Stimulated activated CD8-positive, alpha-beta memory T cell treated with anti-CD3 and anti-CD28 coated beads, Interleukin-2, amount 100 ng/mL, for 48 hours (primary cell): ENCODE measurements around the gene GFI1B.
"Not testable (repeated sequence)": the region's sequence is repeated elsewhere in the genome, so short reads cannot be mapped to it uniquely, and the experiment has no call there.

ENCODE experiments used
- DNase-seq, 2 donors: peaks; one replicate each; pipeline ENCODE4 v3.0.0-alpha.2; 2020; ENCODE audit warnings: low read depth in 2 of 2

Gene GFI1B

DNA sequence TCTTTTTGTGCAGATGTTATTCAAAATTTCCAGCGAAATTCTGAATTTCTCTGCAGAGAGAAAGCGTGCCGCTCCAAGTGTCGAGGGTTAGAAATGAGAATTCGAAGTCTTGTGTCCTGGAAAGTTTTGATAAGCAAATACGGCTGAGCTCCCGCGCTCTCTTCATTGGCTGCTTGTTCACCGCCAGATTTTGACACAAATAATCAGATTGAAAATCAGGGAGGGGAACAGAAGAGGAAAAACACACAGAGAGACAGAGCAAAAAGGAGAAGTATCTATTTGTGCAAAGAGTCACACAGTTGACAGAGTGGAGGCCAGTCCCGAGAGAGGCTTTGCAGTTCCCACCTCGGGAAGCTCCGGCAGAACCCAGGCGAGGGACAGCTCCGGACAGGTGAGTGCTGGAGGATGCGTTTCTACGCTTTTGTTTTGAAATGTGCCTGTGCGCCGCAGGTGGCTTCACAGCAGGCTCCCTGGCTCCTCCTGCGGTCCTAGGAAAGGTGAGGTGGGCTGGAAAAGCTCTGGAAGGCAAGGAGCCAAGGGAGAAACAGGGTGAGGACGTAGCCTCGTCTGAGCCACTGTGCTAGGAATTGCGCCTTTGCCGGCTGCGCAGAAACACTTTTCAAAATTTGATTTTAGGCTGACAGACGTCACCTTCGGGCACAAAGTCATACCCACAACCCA lies at the start of gene GFI1B:
GFI1B (plus strand) TSS at position 244 of the 681 bp plus-strand sequence. CDS start 7,985 bp downstream, outside the sequence.
- DNase-seq, result no peak

DNA sequence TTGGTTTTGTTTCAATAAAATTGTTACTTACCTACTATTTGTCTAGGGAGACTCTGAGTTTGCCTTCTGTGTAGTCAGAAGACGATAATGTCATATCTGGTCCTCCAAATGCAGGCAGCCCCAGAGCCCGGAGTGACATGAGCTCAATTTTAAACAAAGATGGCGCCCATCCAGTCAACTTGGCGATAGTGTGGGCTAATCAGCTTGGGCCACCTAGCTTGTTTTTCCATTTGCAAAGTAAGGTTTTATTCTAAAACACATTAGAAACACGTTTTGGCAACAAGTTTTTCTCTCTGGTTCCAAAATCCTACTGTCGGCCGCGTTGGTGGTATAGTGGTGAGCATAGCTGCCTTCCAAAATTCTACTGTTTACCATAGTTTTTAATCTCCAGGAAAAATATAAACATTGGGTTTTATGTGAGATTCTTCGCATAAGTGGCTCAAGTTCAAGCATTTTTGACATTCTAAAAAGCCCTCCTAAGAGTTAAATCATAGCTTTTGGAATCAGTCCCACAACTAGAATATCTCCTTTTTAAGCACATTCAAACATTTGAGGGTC lies 47.2 kb upstream of the GFI1B start:
- DNase-seq, result no peak

DNA sequence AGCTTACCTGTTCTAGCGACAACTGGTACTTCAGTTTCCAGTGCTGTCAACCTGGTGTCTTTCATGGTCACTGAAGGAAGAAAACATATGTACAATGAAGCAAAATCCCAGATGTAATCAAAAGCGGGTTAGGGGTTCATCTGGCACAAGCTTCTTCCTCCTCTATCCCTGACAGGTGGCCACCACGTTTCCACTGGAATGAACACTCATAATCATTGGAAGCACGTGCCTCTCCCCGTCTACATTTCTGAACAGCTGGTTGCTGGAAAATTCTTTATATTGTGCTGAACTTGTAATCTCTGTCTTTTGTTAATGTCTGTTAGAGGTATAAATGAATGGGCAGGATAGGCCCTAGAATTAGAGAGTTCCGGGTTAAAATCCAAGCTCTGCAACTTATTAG lies 43.5 kb upstream of the GFI1B start:
- no peak for DNase-seq

DNA sequence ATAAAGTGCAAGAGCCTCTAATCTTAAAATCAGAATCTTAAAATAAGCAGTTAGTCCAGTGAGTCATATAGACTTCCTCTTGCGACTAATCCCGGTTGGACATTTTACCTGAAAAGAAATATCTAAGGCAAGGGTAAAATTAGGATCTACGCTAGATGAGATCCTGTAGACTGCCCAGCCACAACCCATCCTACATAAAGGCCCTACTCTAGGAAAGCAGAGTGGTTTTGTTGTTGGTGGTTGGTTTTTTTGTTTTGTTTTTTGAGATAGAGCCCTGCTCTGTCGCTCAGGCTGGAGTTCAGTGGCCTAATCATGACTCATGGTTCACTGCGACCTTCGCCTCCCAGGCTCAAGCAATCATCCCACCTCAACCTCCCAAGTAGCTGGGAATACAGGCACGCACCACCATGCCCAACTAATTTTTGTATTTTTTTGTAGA lies 41.0 kb upstream of the GFI1B start:
- no peak for DNase-seq

DNA sequence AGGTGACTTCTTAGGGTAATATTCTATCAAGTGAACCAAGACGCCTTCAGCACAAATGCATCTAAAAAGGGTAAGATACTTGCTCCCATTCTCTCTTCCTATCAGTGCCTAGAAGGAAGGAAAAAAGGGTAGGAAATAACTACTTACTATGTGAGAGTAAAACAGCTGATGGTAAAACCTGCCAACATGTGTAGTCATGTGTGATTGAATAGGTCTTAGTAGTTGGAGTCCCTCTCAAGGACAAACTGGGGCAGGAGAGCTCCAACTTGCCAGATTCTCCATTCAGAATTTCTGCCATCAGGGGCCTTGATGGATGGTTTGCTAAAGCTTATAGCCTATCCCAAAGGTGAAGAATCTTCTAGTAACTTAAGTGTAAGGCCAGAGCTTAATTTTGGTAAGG lies 39.3 kb upstream of the GFI1B start:
- DNase-seq, result no peak

DNA sequence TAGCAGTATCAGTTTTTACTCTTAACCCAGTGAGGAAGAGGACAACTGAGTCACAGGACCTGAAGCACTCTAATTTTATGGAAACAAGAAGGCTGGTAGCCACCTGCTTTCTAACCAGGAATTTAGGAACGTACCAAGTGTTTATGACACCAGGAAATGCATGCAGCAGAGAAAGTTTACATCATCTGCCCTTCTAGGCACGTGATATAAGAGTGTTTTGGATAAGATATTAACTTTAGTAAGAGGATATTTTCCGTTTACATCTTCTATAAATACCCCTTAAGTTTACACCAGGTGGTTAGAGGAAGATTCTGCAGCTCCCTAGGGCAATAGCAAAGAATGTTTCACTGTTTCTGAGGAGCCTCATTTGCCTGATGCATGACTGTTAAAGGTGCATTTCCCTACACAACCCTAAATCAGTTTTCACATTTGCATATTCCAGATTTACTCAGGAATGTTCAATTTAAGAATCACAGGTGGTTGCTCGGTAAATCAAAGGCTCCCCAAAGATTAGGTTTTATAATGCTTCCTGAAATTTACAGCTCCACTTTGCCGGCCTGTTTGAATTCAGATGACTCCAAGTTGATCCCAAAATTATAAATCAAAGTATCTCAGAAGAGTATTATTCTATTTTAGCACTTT lies 35.8 kb upstream of the GFI1B start:
- DNase-seq, result no peak

DNA sequence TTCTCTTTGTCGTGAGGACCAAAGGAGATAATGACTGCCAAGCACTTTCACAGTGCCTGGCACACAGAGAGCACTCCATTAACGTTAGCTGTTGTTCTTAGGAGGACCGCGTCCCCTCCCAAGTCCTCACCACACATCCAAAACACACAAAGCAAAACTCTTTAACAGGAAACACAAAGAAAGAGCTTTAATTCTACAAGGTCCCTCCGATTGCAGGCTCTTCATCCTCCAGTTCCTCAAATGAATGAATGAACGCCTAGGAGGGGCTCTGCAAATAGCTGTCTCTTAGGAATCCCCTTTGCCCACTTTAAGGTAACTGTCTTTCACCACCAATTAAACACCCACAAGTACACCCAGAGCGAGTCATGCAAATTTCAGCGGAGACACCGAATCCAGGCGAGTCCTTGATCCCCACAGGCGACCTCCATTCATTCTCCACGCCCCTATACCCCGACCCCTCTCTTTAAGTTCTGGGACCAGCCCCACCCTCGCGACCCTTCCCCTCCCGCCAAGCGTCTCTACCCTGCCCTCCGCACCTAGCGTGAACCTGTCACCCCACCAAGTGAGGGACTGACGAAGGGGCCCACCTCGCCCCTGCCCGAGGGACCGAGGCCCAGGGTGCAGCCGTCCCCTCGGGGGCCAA lies 34.7 kb upstream of the GFI1B start:
- no peak for DNase-seq

DNA sequence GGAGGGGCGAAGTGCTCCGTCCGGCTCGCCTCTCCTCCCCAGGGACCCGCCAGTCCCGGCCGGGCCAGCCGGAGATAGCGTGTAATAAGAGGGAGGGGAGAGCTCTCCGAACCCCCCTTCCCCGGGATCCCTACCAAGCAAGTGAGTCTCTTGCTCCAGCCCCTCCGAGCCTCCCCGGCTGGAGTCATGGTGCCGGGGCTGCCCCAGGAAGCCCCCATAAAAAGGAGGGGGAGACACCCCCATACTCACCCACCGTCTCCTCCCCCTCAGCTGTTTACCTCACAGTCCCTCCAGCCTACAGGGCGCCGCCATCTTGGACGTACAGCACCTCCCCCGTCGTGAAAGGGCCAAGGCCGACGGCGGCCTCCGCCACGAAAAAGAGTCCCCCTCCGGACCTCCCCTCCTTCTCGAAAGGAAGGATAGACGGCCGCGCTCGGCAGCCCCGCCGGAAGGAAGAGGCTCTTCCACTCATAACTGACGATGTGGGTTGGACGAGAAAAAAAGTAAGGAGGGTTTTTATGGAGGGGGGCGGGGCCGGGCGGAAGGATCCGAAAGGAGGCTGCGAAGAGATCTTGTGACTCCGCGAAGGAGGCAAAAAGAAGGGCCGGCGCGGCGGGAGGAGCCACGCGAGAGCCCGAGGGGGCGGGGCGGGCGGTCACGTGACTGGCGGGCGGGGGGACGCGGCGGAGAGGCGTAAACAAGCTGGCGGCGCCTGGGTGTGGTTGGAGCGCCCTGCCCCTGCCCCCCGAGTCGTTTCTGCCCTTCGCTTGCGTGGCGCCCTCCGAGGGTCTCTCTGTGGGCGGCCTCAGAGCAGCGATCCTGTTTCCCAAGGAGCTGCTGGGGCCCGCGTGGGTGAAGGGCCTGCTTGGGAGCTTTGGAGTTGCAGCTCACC lies 34.0 kb upstream of the GFI1B start, which contains the start of gene TSC1:
TSC1 (minus strand) TSS at position 323 of the 892 bp plus-strand sequence. CDS start 15,744 bp downstream, outside the sequence.
- peak; percentile 96 to 98 for DNase-seq

DNA sequence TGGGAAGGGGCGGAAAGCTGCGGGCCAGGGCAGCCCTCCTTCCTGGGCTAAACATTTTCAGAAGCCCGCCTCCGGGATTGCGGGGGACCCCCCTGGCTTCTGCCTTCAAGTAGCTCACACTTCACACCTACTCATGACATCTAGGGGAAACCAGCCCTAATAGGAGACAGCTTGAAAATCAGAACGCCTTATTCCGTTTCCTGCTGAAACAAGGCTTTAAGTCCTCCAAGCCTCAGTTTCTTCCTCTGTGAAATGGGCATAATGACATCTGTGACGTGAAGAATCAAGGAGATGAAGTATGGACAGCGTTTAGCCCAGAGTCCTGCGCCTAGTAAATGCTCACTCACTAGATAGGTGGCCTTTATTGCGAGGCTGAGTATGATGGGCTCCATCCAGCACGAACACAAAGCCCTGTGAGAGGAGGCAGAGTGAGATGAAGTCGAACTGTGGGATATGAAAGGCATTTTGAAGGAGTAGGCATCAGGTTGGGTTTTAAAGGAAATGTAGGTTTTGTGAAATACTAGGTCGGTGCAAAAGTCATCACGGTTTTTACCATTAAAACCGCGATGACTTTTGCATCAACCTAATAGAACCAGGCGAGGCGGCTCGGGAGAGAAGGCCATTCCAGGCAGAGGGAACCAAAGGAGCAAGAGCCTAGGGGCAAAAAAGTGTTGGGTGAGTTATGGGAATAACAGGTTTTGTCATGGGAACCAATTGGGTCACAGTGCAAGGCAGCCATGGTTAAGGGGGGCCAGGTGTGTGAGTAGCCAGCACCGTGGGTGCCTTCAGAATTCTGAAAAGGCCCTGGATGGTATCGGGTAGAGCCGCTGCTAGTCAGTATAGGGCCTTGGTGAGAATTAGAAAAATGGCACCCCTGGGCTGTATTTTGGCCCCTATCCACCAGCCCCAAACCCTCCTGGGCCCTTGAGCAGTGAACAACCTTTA lies 33.0 kb upstream of the GFI1B start:
- no peak for DNase-seq

DNA sequence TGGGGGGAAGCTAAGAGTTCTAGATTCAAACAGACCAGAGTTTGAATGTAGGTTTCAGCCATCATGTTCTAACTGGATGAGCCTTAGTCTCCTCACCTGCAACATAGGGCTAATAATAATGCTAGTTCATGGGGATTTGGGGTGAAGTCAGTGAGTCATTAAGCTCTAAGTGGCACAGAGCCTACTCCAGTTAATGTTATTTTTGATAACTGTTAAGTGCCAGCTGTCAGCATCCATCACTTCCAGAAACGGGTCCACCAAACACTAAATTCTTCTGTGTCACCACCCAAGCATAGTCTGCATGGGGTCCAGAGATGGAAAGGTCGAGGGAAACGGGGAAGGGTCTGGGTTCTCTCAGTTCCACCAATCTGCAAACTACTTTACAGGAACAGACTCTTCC lies 32.3 kb upstream of the GFI1B start:
- no peak for DNase-seq

DNA sequence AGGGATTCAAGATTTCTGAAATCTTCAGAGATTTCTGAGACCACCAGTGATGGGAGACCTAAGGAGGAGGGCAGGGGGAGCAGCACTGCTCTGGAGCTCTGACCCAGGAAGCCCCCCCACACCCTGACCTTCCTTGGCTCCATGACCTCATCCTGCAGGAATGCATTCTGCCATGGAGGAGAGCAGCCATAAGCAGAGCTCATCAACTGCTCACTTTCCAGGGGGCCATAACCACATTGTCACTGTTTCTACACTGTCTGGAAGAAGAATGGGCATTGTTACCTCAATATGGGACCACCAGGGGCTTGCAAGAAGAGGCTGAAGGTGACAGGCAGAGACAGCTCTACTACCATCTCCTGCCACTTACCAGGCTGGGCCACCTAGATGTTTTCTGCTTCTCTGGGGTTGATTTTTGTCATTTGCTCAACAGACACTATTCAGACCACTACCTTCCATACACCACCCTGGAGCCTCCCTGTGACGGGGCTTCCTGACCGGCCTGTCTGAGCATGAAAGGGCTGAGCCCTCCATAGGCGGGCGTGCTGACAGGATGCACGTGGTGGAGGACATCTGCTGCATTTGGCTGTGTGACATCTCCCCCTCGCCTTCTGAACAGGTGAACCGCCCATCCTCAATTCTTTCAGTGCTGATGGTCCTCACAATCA lies 31.7 kb upstream of the GFI1B start:
- DNase-seq, result no peak

DNA sequence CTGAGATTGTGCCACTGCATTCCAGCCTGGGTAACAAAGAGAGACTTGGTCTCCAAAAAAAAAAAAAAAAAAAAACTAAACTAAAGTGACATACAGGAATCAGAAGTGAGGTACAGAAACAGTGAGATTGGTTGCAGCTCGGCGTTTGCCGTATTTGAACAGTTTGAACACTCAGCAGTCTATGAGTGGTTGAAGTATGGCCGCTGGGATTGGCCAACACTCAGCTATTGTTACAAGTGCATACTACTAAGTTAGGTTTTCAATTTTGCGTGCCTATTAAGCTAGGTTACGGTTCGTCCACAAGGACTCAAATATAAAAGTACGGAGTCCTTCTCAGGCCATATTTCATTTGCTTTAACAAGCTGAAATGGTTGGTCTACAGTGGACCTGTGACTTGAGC lies 30.7 kb upstream of the GFI1B start:
- no peak for DNase-seq

DNA sequence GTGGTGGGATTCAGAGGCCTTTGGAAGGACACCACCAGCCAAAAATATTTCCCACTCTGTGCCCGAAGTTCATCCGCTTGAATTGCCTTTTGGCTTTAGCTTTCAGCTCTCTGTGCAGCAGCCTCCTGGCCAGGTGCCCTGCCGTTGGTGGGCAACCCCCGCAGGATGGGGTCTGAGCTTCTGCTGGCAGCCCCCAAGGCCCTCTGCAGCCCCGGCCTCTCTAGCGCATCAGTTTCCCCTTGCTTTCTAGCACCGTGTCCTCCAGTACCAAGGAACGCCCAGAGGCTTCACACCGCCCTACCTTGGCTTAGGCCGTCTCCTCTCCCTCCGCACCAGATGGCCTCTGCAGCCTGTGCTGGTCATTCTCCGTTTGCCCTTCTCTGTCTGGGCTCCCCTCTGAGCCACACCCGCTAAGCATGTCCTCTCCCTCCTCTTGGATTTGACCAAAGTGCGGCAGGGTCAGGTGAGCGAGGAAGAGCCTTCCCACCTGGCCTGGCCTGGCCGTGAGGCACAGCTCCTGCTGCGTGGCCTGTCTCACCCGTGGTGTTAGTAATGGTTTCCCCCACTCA lies 29.9 kb upstream of the GFI1B start:
- no peak for DNase-seq

DNA sequence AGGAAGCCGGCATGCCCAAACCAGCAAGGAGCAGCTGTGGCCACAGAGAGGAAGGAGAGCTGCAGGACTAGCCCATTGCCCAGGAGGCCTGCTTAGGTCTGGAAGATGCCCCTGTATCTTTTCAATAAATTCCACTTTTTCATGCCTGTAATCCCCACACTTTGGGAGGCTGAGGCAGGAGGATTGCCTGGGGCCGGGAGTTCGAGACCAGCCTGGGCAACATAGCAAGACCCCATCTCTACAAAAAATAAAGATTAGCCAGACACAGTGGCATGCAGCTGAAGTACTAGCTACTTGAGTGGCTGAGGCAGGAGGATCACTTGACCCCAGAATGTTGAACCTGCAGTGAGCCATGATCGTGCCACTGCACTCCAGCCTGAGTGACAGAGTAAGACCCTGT lies 28.8 kb upstream of the GFI1B start:
- no peak for DNase-seq

DNA sequence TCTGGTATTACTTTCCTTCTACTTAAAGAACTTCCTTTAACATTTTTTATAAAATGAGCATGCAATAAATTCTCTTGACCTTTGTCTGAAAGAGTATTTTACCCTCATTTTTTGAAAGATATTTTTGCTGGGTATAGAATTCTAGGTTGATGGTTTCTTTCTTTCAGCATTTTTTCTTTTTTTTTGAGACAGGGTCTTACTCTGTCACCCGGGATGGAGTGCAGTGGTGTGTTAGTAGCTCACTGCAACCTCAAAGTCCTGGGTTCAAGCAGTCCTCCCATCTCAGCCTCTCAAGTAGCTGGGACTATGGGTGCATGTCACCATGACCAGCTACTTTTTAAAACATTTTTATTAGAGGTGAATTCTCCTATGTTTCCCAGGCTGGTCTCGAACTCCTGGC lies 23.4 kb upstream of the GFI1B start:
- DNase-seq, result no peak

DNA sequence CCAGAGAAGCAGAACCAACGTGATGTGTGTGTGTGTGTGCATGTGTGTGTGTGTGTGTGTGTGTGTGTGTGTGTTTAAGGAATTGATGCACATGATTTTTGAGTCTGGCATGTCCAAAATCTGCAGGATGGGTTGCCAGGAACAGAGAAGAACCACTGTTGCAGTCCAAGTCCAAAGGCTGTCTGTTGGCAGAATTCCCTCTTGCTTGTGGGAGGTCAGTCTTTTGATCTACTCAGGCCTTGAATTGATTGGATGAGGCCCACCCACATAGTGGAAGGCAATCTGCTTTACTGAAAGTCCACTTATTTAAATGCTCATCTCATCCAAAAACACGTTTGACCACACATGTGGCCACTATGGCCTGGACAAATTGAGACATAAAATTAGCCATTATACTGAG lies 22.7 kb upstream of the GFI1B start:
- no peak for DNase-seq

DNA sequence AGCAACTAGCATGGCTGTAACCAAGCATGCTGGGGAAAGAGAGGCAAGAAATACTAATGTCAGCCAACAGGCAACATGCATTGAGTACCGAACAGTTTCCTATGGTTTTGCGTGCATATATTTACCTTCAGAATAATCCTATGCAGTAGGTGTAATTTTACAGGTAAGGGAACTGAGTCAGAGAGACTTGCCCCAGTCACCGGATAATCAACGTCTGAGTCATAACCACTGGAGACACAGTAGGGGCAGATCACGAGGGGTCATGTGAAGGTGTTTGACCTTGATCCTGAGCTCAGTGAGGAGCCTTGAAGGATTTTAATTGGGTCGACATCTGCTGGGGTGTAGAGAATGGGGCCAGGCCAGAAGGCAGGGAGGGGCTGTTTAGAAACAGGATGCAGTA lies 20.7 kb upstream of the GFI1B start:
- no peak for DNase-seq

DNA sequence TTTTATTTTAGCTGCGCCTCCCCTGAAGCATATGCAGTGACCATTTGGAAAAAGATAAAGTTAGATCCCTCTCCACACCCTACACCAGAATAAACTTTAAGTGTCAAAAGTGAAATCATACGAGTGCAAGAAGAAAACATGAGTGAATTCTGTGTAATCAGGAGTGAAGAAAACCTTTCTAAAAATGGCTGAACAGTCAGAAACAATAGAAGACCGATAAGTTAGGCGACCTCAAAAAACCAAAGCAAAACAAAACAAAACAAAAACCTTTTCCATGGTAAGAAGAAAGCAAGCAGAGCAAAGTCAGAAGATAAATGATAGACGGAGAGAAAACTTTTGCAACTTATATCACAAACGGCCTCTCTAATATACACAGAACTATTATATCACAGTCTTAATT lies 17.5 kb upstream of the GFI1B start:
- DNase-seq, result no peak

DNA sequence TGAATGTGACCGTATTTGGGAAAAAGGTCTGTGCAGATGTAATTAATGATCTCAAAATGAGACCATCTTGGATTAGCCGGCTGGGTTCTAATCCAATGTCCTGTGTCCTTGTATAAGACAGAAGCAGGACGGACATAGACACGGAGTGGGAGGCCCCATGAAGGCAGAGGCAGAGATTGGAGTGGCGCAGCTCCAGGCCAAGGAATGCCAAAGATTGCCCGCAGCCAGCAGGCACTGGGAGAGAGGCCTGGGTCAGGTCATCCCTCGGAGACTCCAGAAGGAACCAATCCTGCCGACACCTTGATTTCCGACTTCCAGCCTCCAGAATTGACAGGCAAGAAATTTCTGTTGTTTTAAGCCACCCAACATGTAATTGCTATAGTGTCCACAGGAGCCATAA lies 13.0 kb upstream of the GFI1B start:
- DNase-seq, result no peak

DNA sequence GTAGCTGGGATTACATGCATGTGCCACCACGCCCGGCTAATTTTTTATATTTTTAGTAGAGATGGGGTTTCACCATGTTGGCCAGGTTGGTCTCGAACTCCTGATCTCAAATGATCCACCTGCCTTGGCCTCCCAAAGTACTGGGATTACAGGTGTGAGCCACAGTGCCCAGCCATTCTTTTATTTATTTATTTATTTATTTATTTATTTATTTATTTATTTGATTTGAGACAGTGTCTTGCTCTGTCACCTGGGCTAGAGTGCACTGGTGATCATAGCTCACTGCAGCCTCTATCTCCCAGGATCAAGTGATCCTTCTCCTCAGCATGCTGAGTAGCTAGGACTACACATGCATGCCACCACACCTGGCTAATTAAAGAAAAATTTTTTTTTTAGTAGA lies 10.6 kb upstream of the GFI1B start:
- not testable (repeated sequence) for DNase-seq
